GM12878 (cell line): ENCODE data around the gene TUBGCP2.

Experiments used
- CHD1 ChIP-seq: IDR thresholded peaks from 2 replicates; pipeline ENCODE4 v1.6.1; 2012; ENCODE audit warnings: low read depth, low read length, improper control_type of control experiment
- EP300 ChIP-seq, 2 experiments: fragments of 150-350 bp in 1 of 2; IDR thresholded peaks; 2 replicates each; pipeline ENCODE4 v1.6.1; 2011 to 2012; ENCODE audit warnings: low read depth in 2 of 2, low read length in 2 of 2, borderline replicate concordance in 1 of 2, improper control_type of control experiment in 1 of 2, inconsistent platforms in 1 of 2; ENCODE audit not compliant: control insufficient read depth in 1 of 2
- IRF3 ChIP-seq: fragments of 450-650 bp; IDR thresholded peaks from 2 replicates; pipeline ENCODE4 v1.6.1; 2014; ENCODE audit warnings: mild to moderate bottlenecking
- POLR2AphosphoS2 ChIP-seq: IDR thresholded peaks from 2 replicates; pipeline ENCODE4 v1.6.1; 2011; ENCODE audit warnings: low read depth, mild to moderate bottlenecking, low read length, improper control_type of control experiment, moderate library complexity
- POLR2AphosphoS5 ChIP-seq: IDR thresholded peaks from 2 replicates; pipeline ENCODE4 v1.6.1; 2011; ENCODE audit warnings: mild to moderate bottlenecking, low read length, inconsistent platforms
- TAF1 ChIP-seq: IDR thresholded peaks from 2 replicates; pipeline ENCODE4 v1.6.1; 2011; ENCODE audit warnings: mild to moderate bottlenecking, low read depth, low read length, borderline replicate concordance
- TCF12 ChIP-seq: IDR thresholded peaks from 2 replicates; pipeline ENCODE4 v1.6.1; 2011; ENCODE audit warnings: low read depth, mild to moderate bottlenecking, low read length
- USF2 ChIP-seq: IDR thresholded peaks from 2 replicates; pipeline ENCODE4 v1.6.1; 2011; ENCODE audit warnings: low read depth, low read length, improper control_type of control experiment, borderline replicate concordance

GRCh38 chr10:133266056-133266795, 42.4 kb downstream of the TUBGCP2 start:
- TF ChIP-seq IRF3 (no peak), TCF12 (no peak), TAF1 (no peak), POLR2AphosphoS5 (no peak), POLR2AphosphoS2 (no peak), USF2 (no peak), EP300 (IDR thresholded peaks at IDR 0.05; ENCODE audit: borderline replicate concordance in 1 of 2, control insufficient read depth in 1 of 2, low read depth in 2 of 2, low read length in 2 of 2) (no peak), CHD1 (no peak)
